HFF-Myc (cell line): ENCODE data around the gene PVR.

Experiments
- DNase-seq: peaks from one replicate; pipeline ENCODE4 v3.0.0-alpha.2; 2011; ENCODE audit warnings: low read depth; ENCODE audit errors: extremely low read depth
- H3K4me3 ChIP-seq: replicated peaks from 2 replicates; pipeline ENCODE4 v1.5.1; 2011; ENCODE audit warnings: low read depth, mild to moderate bottlenecking, control low read depth, low read length
- CTCF ChIP-seq: IDR thresholded peaks from 2 replicates; pipeline ENCODE4 v1.5.1; 2012; ENCODE audit warnings: mild to moderate bottlenecking, low read depth, low read length, control low read depth; ENCODE audit errors: missing control alignments

Gene PVR

GRCh38 chr19:44653977-44654774 is 10.5 kb downstream of the PVR start:
- peak; percentile 18 for TF ChIP-seq CTCF
- H3K4me3 ChIP-seq: no peak overlapping the region
- no peak for DNase-seq

- DNase-seq: no peak
- peak; percentile 90 for TF ChIP-seq CTCF
- H3K4me3 ChIP-seq: no peak overlapping the region
Measured at GRCh38 chr19:44657211-44657921, 13.7 kb downstream of the PVR start.

GRCh38 chr19:44658069-44658733 is 14.5 kb downstream of the PVR start:
- H3K4me3 ChIP-seq: no peak overlapping the region
- no peak for TF ChIP-seq CTCF
- no peak for DNase-seq

GRCh38 chr19:44660081-44660480 is 16.4 kb downstream of the PVR start:
- H3K4me3 ChIP-seq: no peak overlapping the region
- no peak for DNase-seq
- no peak for TF ChIP-seq CTCF

- DNase-seq: no peak
- no peak for TF ChIP-seq CTCF
- no peak overlapping the region for H3K4me3 ChIP-seq
Measured at GRCh38 chr19:44661205-44661604, 17.5 kb downstream of the PVR start.

GRCh38 chr19:44661904-44662303 is 18.2 kb downstream of the PVR start:
- no peak for TF ChIP-seq CTCF
- no peak for DNase-seq
- H3K4me3 ChIP-seq: no peak overlapping the region
